Hepatocyte (in vitro differentiated cells): ENCODE results near the gene CBLB. TPM values are rescaled to one million over a fixed set of nuclear protein-coding genes. Genes with fewer than 3 reads are reported as not detected.

Source experiments
- DNase-seq: peaks from one replicate; pipeline ENCODE4 v3.0.0-alpha.2; 2016; ENCODE audit warnings: low spot score
- H2AFZ ChIP-seq: fragments of 200-600 bp; sonication (generic); 2 replicates; pipeline ENCODE4 v1.6.0; 2016; ENCODE audit warnings: antibody characterized with exemption, mild to moderate bottlenecking
- H3K27ac ChIP-seq: fragments of 200-600 bp; sonication (generic); 2 replicates; pipeline ENCODE4 v1.5.1; 2016; ENCODE audit warnings: mild to moderate bottlenecking
- H3K27me3 ChIP-seq: fragments of 200-600 bp; sonication (generic); 2 replicates; pipeline ENCODE4 v1.6.1; 2016
- H3K36me3 ChIP-seq: fragments of 200-600 bp; sonication (generic); replicated peaks from 2 replicates; pipeline ENCODE4 v1.5.1; 2016; ENCODE audit warnings: low read depth; ENCODE audit not compliant: insufficient read depth
- H3K4me1 ChIP-seq: fragments of 200-600 bp; sonication (generic); 2 replicates; pipeline ENCODE4 v1.5.1; 2016; ENCODE audit warnings: mild to moderate bottlenecking, moderate library complexity; ENCODE audit not compliant: insufficient read depth
- H3K4me2 ChIP-seq: fragments of 200-600 bp; sonication (generic); 2 replicates; pipeline ENCODE4 v1.6.0; 2016
- H3K4me3 ChIP-seq: fragments of 200-600 bp; sonication (generic); 2 replicates; pipeline ENCODE4 v1.5.1; 2016; ENCODE audit warnings: mild to moderate bottlenecking
- H3K79me2 ChIP-seq: fragments of 200-600 bp; sonication (generic); 2 replicates; pipeline ENCODE4 v1.6.0; 2017; ENCODE audit warnings: mild to moderate bottlenecking
- H3K9me2 ChIP-seq: fragments of 200-600 bp; sonication (generic); replicated peaks from 2 replicates; pipeline ENCODE4 v1.6.0; 2017; ENCODE audit warnings: mild to moderate bottlenecking; ENCODE audit not compliant: insufficient read depth
- H3K9me3 ChIP-seq: fragments of 200-600 bp; sonication (generic); 2 replicates; pipeline ENCODE4 v1.5.1; 2016; ENCODE audit warnings: low read depth, mild to moderate bottlenecking
- H4K20me1 ChIP-seq: fragments of 200-600 bp; sonication (generic); 2 replicates; pipeline ENCODE4 v1.6.0; 2016; ENCODE audit warnings: mild to moderate bottlenecking; ENCODE audit not compliant: insufficient read depth, poor library complexity, severe bottlenecking
- CTCF ChIP-seq: fragments of 200-600 bp; sonication (generic); IDR thresholded peaks from 2 replicates; pipeline ENCODE4 v1.5.1; 2016; ENCODE audit warnings: antibody characterized with exemption, mild to moderate bottlenecking; ENCODE audit not compliant: poor library complexity
- EZH2 ChIP-seq: fragments of 200-600 bp; sonication (generic); IDR thresholded peaks from 2 replicates; pipeline ENCODE4 v1.6.1; 2016; ENCODE audit warnings: antibody characterized with exemption, mild to moderate bottlenecking, borderline replicate concordance
- EZH2phosphoT487 ChIP-seq: fragments of 200-600 bp; sonication (generic); IDR thresholded peaks from one replicate; pipeline ENCODE4 v1.6.1; 2018; ENCODE audit warnings: antibody characterized with exemption, mild to moderate bottlenecking, low read depth, moderate library complexity; ENCODE audit not compliant: unreplicated experiment, severe bottlenecking
- WGBS: methylation state at CpG from one replicate; pipeline ENCODE4 v1.1.6; 2016; ENCODE audit warnings: low lambda C conversion rate; ENCODE audit errors: missing lambda C conversion rate; 5-methylcytosine and 5-hydroxymethylcytosine counted together
- polyA plus RNA-seq: library from polyadenylated mRNA; unstranded; fragments of >200 nt; fragmentation: Nextera tagmentation; extraction: Ambion mirVana; gene quantifications from 2 replicates; pipeline ENCODE4 v1.2.1, GENCODE V29; 2016
- total RNA-seq: library from RNA; depleted of rRNA; stranded (reverse); fragments of >200 nt; gene quantifications from 2 replicates; pipeline ENCODE4 v1.2.3, GENCODE V29; 2014

CBLB gene
- total and polyA plus RNA-seq, 2 experiments from 2014 or later = 22.6 to 56.0 TPM

- Histone ChIP-seq H3K9me3 (no peaks in the 10 kb centered on the region), H3K36me3 (no peaks in the 10 kb centered on the region), H3K27ac (no peak overlapping the region), H3K4me2 (no peak overlapping the region), H3K4me3 (no peak overlapping the region), H3K79me2 (peaks cover 68% of the 10 kb centered on the region), H2AFZ (no peak overlapping the region), H3K4me1 (no peaks in the 10 kb centered on the region), H3K9me2 (no peaks in the 10 kb centered on the region), H4K20me1 (peaks cover 2% of the 10 kb centered on the region), H3K27me3 (no peaks in the 10 kb centered on the region)
- DNase-seq = no peak
- no peak for TF ChIP-seq EZH2
- no peak for TF ChIP-seq EZH2phosphoT487
- TF ChIP-seq CTCF = no peak
- 97% methylated on average over 4 of the region's 4 CpGs for WGBS
Observed at GRCh38 chr3:105786241-105786640, 82.6 kb downstream of the CBLB start.

- DNase-seq = no peak
- H4K20me1 ChIP-seq = peaks cover 2% of the 10 kb centered on the region
Observed at GRCh38 chr3:105785803-105786202, 83.0 kb downstream of the CBLB start.

GRCh38 chr3:105783631-105784030 is 85.2 kb downstream of the CBLB start:
- H3K9me3 ChIP-seq = no peaks in the 10 kb centered on the region
- no peak overlapping the region for H3K4me2 ChIP-seq
- TF ChIP-seq EZH2phosphoT487 (no peak), CTCF (no peak), EZH2 (no peak)
- peaks cover 2% of the 10 kb centered on the region for H4K20me1 ChIP-seq
- DNase-seq = no peak
- H3K4me3 ChIP-seq = no peak overlapping the region
- no peak overlapping the region for H3K27ac ChIP-seq
- no peaks in the 10 kb centered on the region for H3K9me2 ChIP-seq
- peaks cover 63% of the 10 kb centered on the region for H3K79me2 ChIP-seq
- H3K36me3 ChIP-seq = no peaks in the 10 kb centered on the region
- no peaks in the 10 kb centered on the region for H3K27me3 ChIP-seq
- no peaks in the 10 kb centered on the region for H3K4me1 ChIP-seq
- H2AFZ ChIP-seq = no peak overlapping the region

More at GRCh38 chr3:105785803-105786202, 83.0 kb downstream of the CBLB start:
- H3K4me1 ChIP-seq = no peaks in the 10 kb centered on the region
- H3K4me3 ChIP-seq = no peak overlapping the region
- H3K36me3 ChIP-seq = no peaks in the 10 kb centered on the region
- H3K27me3 ChIP-seq = no peaks in the 10 kb centered on the region
- 75% methylated on average over 3 of the region's 3 CpGs for WGBS
- no peak overlapping the region for H3K4me2 ChIP-seq
- peaks cover 70% of the 10 kb centered on the region for H3K79me2 ChIP-seq
- H3K9me2 ChIP-seq = no peaks in the 10 kb centered on the region
- TF ChIP-seq EZH2 (no peak), CTCF (no peak), EZH2phosphoT487 (no peak)
- no peak overlapping the region for H2AFZ ChIP-seq
- H3K9me3 ChIP-seq = no peaks in the 10 kb centered on the region
- H3K27ac ChIP-seq = no peak overlapping the region

- Histone ChIP-seq H3K36me3 (no peaks in the 10 kb centered on the region), H3K27me3 (no peaks in the 10 kb centered on the region), H3K9me3 (no peaks in the 10 kb centered on the region), H3K4me3 (no peak overlapping the region), H3K9me2 (no peaks in the 10 kb centered on the region), H3K27ac (no peak overlapping the region), H3K4me2 (no peak overlapping the region), H3K79me2 (peaks cover 52% of the 10 kb centered on the region), H2AFZ (no peak overlapping the region), H3K4me1 (no peaks in the 10 kb centered on the region), H4K20me1 (peaks cover 2% of the 10 kb centered on the region)
- TF ChIP-seq EZH2 (no peak), EZH2phosphoT487 (no peak), CTCF (no peak)
- DNase-seq = no peak
Observed at GRCh38 chr3:105781871-105782270, 86.9 kb downstream of the CBLB start.
